Heart right ventricle (tissue), 16 donors: ENCODE results near the gene PPIP5K1. TPM values are rescaled to one million over a fixed set of nuclear protein-coding genes. Genes with fewer than 3 reads are reported as not detected.

Experiments
- ATAC-seq, 8 donors: fragments of 200-7000 bp; cut with Tn5 transposase; one replicate each; pipeline ENCODE4 v1.9.1; 2020; ENCODE audit warnings: mild to moderate bottlenecking in 8 of 8, moderate library complexity in 8 of 8, moderate number of reproducible peaks in 1 of 8
- DNase-seq, 2 donors: peaks; one replicate each; pipeline ENCODE4 v3.0.0-alpha.2; 2020
- H3K27ac ChIP-seq, 10 donors: fragments of 200-600 bp; sonication (generic) in 2 of 10; one replicate each; pipeline versions ENCODE4 v1.5.0 to v1.8.0; 2020 to 2022; ENCODE audit warnings: mild to moderate bottlenecking in 3 of 10
- H3K27me3 ChIP-seq, 7 donors: fragments of 200-600 bp; one replicate each; pipeline ENCODE4 v1.8.0; 2021 to 2022; ENCODE audit warnings: mild to moderate bottlenecking in 2 of 7
- H3K36me3 ChIP-seq, 9 donors: fragments of 200-600 bp; sonication (generic) in 1 of 9; one replicate each; pipeline versions ENCODE4 v1.5.0 to v1.8.0; 2020 to 2022; ENCODE audit warnings: mild to moderate bottlenecking in 2 of 9
- H3K4me1 ChIP-seq, 9 donors: fragments of 200-600 bp; sonication (generic) in 1 of 9; one replicate each; pipeline versions ENCODE4 v1.5.0 to v1.8.0; 2020 to 2022; ENCODE audit warnings: mild to moderate bottlenecking in 4 of 9
- H3K4me3 ChIP-seq, 10 donors: fragments of 200-600 bp; sonication (generic) in 2 of 10; one replicate each; pipeline versions ENCODE4 v1.5.0 to v1.8.0; 2020 to 2022; ENCODE audit warnings: mild to moderate bottlenecking in 7 of 10, moderate library complexity in 2 of 10
- H3K9me3 ChIP-seq, 11 donors: fragments of 200-600 bp in 10 of 11; sonication (generic) in 2 of 11; one replicate each; pipeline versions ENCODE4 v1.5.0 to v1.8.0; 2013 to 2022; ENCODE audit warnings: mild to moderate bottlenecking in 2 of 11, control low read depth in 1 of 11, moderate library complexity in 1 of 11
- CTCF ChIP-seq, 9 donors: fragments of 200-600 bp; sonication (generic) in 2 of 9; IDR thresholded peaks; one replicate each; pipeline versions ENCODE4 v1.5.0 to v1.8.0; 2021 to 2022; ENCODE audit warnings: antibody characterized with exemption in 9 of 9, mild to moderate bottlenecking in 5 of 9, moderate library complexity in 1 of 9
- WGBS, 2 donors: extraction: QIAGEN DNeasy Blood & Tissue Kit; methylation state at CpG; one replicate each; pipeline ENCODE4 v1.1.7; 2013; ENCODE audit warnings: inconsistent platforms in 1 of 2; 5-methylcytosine and 5-hydroxymethylcytosine counted together
- intact Hi-C, 10 donors: fragments of 100-400 bp; cut with DNase I; formaldehyde crosslinking; loops; one replicate each; pipeline versions ENCODE4 v1.11.1 to v1.14.2; 2022
- polyA plus RNA-seq, 2 donors: library from polyadenylated mRNA; stranded (reverse); fragments of 200-250 nt; gene quantifications; one replicate each; pipeline ENCODE4 v1.2.3, GENCODE V29; 2013
- total RNA-seq, 10 donors: library from RNA; stranded (reverse); fragmentation: NEBNext Ultra II Directional in 3 of 10; extraction: Animal tissue kit (Norgen Biotek cat#: 25700) in 3 of 10; gene quantifications; one replicate each; pipeline versions ENCODE4 v1.2.1 to v1.2.4, GENCODE V29; 2021 to 2023
- donor health status: Arrhythmogenic right ventricular cardiomyopathy.
- donor health status: ischemic (EF 13 %, LVEDD 7.1; RV severe dilation, severe dysfunction).
- donor health status: healthy with polysubstance abuse.
- donor health status: DM: no; HTN: yes; CAD: no.
- donor health status: DM: no; HTN: no; CAD: no.
- donor health status: ischemic (EF 25% LVEDD 6.9; RV normal size, moderate dysfunction).
- donor health status: ischemic (EF 25% LVEDD 5.7; RV mildly dilated, moderate dysfunction).
- donor health status: healthy.
- donor health status: DM: yes; HTN: yes; CAD: no.
- donor health status: Ischemic cardiomyopathy.
- donor health status: ischemic (EF 35%, LVEDD 5.7; RV mildly dilated, moderate dysfunction).
- donor health status: nonischemic (EF 11% LVEDD 7.7; RV severe dilation, severe dysfunction).
- donor health status: DM: yes; HTN: yes; CAD: no.
- donor health status: PGD.
- donor health status: ischemic (EF 29% LVEDD 5.4; RV normal size, mild dysfunction).
- donor health status: nonischemic (EF 23%, LVEDD 6.1; RV moderate dilation, normal function).

PPIP5K1 gene
- total and polyA plus RNA-seq, 12 donors: 3.2 to 33.9 (median 16.2) TPM

DNA sequence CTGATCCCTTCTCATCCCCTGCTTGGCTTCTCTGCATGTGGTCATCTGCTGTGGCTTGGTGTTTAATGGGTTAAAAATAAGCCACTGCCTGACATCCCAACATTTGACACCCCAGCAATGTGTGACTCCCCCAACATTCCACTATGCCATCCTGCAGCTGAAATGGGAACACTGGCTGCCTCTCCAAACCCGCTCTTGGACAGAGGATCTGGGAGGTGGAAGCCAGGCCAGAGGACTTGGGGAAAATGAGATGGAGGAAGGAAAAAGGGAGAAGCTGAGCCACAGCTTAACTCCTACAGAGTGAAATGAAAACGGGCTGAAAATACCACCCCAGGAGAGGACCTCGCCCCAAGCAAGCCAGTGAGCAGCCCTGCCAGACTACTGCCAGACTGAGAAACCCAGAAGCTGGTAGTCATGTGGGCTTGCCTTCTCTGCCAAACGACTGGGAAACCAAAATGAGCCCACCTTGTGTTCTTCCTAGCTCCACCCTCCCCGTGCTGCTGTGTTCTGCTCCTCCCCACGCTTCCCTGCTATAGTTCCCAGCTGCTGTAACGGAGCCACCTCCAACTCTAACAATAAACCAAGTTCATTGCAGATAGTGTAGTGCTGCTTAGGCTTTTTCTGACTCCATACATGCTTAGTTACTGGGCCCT is 58.9 kb downstream of the PPIP5K1 start:
- H3K27ac ChIP-seq: no peak overlapping the region
- 32% methylated on average over 7 of the region's 7 CpGs for WGBS, 2 donors
- intact Hi-C loops: no loop called here
- peaks cover 0 to 10% (median 0%) of the 10 kb centered on the region in 9 donors for H3K4me1 ChIP-seq
- H3K4me3 ChIP-seq: no peak overlapping the region
- H3K36me3 ChIP-seq: peaks cover 0 to 39% (median 6%) of the 10 kb centered on the region in 9 donors
- no peaks in the 10 kb centered on the region for H3K27me3 ChIP-seq
- peak in 3 of 8 donors; percentile 34 to 43 (median 36) for ATAC-seq
- TF ChIP-seq CTCF (IDR thresholded peaks at IDR 0.05): no peak
- no peaks in the 10 kb centered on the region for H3K9me3 ChIP-seq
- no peak for DNase-seq

- WGBS, 2 donors: 84 to 89% methylated on average over 12 of the region's 12 CpGs
- H3K36me3 ChIP-seq: peaks cover 0 to 47% (median 11%) of the 10 kb centered on the region in 9 donors
Observed at GRCh38 chr15:43529587-43530345, 60.2 kb downstream of the PPIP5K1 start.

DNA sequence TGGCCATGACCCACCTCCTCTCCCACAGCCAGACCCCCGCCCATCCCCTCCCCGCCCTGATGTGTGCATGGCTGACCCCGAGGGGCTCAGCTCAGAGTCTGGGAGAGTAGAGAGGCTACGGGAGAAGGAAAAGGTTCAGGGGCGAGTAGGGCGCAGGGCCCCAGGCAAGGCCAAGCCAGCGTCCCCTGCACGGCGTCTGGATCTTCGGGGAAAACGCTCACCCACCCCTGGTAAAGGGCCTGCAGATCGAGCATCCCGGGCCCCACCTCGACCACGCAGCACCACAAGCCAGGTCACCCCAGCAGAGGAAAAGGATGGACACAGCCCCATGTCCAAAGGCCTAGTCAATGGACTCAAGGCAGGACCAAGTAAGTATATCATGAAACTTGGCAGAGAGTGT is 60.9 kb downstream of the PPIP5K1 start:
- Histone ChIP-seq H3K36me3 (peaks cover 0 to 47% (median 17%) of the 10 kb centered on the region in 9 donors), H3K4me3 (no peak overlapping the region), H3K27me3 (no peaks in the 10 kb centered on the region), H3K4me1 (peaks cover 0 to 10% (median 0%) of the 10 kb centered on the region in 9 donors), H3K9me3 (no peaks in the 10 kb centered on the region), H3K27ac (no peak overlapping the region)
- intact Hi-C loops: no loop called here
- 95 to 96% methylated on average over 15 of the region's 15 CpGs for WGBS, 2 donors
- TF ChIP-seq CTCF (IDR thresholded peaks at IDR 0.05): no peak
- DNase-seq (no peak), ATAC-seq (peak in 1 of 8 donors; percentile 10)

More at GRCh38 chr15:43529587-43530345, 60.2 kb downstream of the PPIP5K1 start:
- TF ChIP-seq CTCF (IDR thresholded peaks at IDR 0.05): no peak
- DNase-seq (no peak), ATAC-seq (no peak)
- Histone ChIP-seq H3K27ac (no peak overlapping the region), H3K9me3 (no peaks in the 10 kb centered on the region), H3K27me3 (no peaks in the 10 kb centered on the region), H3K4me3 (no peak overlapping the region), H3K4me1 (peaks cover 0 to 10% (median 0%) of the 10 kb centered on the region in 9 donors)
- intact Hi-C loops: no loop called here

DNA sequence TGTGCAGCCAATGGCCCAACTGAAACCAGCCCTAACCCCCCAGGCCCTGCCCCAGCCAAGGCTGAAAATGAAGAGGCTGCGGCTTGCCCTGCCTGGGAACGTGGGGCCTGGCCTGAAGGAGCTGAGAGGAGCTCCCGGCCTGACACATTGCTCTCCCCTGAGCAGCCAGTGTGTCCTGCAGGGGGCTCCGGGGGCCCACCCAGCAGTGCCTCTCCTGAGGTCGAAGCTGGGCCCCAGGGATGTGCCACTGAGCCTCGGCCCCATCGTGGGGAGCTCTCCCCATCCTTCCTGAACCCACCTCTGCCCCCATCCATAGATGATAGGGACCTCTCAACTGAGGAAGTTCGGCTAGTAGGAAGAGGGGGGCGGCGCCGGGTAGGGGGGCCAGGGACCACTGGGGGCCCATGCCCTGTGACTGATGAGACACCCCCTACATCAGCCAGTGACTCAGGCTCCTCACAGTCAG is 61.4 kb downstream of the PPIP5K1 start:
- Histone ChIP-seq H3K27me3 (no peaks in the 10 kb centered on the region), H3K4me1 (peaks cover 0 to 10% (median 0%) of the 10 kb centered on the region in 9 donors), H3K4me3 (no peak overlapping the region), H3K36me3 (peaks cover 0 to 47% (median 19%) of the 10 kb centered on the region in 9 donors), H3K27ac (no peak overlapping the region), H3K9me3 (no peaks in the 10 kb centered on the region)
- peak in 1 of 8 donors; percentile 31 for ATAC-seq
- 82 to 87% methylated on average over 11 of the region's 11 CpGs for WGBS, 2 donors
- no peak for TF ChIP-seq CTCF (IDR thresholded peaks at IDR 0.05)
- intact Hi-C loops: no loop called here
- no peak for DNase-seq
